GM19239 (cell line): Measurements from ENCODE around the gene MC5R.
"Not testable (repeated sequence)": the region's sequence is repeated elsewhere in the genome, so short reads cannot be mapped to it uniquely, and the experiment has no call there.

Source experiments
- DNase-seq: peaks from one replicate; pipeline ENCODE4 v3.0.0; 2011; ENCODE audit warnings: low spot score; ENCODE audit not compliant: insufficient read length
- FAIRE-seq: peaks from 2 replicates; lab custom pipeline; 2011; peaks lifted over from hg19 to GRCh38; lab: Jason Lieb, UNC

MC5R gene

DNA sequence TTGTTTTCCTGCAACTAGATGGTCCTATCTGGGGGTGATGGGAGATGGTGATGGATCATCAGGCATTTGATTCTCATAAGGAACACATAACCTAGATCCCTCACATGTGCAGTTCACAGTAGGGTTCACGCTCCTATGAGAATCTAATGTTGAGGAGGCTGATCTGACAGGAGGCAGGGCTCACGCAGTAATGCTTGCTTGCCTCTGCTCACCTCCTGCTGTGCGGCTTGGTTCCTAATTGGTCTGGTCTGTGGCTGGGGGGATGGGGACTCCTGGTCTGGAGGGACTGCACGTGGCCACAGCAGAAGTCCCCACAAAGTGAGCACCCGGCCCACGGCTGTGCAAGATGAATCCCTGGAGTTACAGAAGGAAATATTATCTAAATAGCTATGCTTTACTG is 11.3 kb downstream of the MC5R start:
- no peak for DNase-seq
- FAIRE-seq = no peak

DNA sequence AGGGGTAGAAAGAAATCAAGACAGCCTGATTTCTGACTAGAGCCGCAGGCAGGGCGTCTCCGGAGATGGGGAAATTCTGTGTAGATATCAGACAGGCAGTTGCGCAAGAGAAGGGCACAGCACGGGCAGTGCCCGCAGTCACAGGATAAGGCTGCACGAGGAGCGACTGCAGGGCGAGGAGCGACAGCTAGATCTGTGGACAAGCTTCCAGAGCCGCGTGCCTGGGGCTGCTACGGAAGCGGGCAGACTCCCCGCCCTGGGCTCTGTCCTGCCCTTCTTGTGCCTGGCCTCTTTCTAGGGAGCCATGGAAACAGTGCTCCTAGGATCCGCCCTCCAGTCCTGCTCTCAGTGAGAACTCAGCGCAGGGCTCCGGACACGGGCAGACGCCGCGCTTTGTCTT is 12.6 kb downstream of the MC5R start:
- DNase-seq (no peak), FAIRE-seq (no peak)

DNA sequence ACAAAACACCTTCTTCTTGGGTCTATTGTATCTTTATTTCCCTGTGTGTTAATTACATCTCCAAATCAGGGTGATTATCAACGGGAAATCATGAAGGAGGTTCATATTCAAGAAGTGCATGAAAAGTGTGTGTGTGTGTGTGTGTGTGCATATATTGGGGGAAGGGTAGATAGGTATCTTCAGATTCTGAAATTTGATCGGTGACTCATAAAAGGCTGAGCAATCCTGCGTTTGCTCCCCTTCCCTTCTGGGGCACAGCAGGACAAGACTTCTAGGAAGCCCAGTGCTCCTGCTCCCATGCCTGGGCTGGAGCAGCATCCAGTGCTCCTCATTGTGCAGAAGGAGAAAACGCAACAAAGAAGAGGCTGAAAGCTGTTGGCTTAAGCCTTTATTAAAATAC is 25.8 kb downstream of the MC5R start:
- FAIRE-seq (no peak), DNase-seq (no peak)

DNA sequence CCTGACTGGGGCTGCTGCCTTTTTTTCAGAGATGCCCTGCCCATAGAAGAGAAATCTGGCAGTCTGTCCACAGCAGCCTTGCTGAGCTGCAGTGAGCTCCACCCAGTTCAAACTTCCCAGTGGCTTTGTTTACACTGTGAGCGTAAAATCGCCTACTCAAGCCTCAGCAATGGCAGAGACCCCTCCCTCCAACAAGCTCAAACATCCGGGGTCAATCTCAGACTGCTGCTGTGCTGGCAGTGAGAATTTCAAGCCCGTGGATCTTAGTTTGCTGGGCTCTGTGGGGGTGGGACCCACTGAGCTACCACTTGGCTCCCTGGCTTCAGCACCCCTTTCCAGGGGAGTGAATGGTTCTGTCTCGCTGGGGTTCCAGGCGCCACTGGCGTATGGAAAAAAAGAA is 38.9 kb downstream of the MC5R start:
- FAIRE-seq, DNase-seq: not testable (repeated sequence)

DNA sequence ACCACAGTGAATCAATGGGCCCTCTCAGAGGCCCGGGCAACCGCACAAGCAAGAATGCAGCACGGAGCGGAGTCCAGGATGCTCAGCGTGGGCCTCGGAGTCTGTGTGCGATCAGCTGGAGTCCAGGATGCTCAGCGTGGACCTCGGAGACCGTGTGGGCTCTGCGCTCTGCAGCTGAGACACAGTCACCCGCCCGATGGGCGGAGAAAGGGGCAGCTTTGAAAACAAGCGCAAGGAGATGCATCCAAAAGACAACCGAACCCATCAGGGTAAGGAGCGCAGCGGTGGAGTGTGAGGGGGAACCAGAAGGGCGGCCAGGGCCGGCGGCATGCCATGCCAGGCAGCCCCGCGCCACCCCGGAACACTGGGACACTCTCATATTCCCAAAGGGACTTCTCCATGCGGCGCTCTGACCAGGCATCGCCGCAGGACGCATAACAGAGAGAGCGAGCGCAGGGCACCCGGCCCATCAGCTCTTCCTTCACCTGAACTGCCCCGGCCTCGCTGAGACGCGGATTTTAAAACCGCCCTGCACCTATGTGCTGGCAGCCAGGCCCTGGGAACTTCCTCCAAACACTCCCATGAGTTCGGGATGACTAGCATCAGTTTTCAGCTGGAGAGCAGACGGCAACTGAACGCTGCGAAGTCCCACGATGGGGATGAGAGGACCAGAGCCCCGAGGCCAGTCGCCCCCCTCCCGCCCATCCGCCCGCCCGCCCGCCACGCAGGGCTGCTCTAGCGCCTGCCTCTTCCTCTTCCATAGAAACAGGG is 44.7 kb downstream of the MC5R start:
- DNase-seq = no peak
- FAIRE-seq = no peak

DNA sequence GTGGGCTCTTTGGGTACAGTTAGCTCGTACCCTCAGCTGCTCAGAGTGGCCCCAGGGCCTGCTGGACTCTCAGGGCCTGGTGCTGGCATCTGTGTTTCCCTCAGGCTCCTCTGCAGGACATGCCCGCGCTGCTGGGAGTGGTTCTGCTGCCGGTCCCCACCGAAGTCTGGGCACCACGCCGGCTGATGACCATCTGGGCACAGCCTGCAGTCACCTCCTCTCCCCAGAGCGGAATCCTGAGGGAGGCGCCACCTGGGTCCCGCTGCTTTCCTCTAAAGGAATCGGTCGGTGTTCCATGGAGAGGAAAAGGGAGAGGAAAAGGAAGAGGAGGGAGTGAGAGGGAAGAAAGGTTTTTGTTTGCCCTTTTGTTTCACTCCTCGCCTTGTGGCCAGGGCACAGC is 47.8 kb downstream of the MC5R start:
- DNase-seq (no peak), FAIRE-seq (no peak)

DNA sequence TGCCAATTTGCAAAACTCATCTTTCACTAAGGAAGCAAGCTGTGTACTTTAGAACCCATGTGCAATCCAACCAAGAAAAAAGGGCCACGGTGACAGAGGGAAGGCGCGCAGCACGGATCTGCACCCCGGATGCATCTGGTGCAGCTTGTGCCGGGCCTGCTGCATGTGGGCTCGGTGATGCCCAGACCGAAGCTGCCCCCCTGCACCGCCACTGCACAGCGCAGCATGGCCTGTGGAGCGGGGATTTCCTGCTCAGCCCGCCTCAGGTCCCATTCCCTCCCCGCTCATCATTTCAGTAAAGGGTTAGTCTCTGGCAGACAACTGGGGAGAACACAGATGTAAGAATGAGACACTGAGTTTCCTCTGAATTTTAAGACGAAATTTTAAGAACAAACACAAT is 48.4 kb downstream of the MC5R start:
- no peak for DNase-seq
- no peak for FAIRE-seq

DNA sequence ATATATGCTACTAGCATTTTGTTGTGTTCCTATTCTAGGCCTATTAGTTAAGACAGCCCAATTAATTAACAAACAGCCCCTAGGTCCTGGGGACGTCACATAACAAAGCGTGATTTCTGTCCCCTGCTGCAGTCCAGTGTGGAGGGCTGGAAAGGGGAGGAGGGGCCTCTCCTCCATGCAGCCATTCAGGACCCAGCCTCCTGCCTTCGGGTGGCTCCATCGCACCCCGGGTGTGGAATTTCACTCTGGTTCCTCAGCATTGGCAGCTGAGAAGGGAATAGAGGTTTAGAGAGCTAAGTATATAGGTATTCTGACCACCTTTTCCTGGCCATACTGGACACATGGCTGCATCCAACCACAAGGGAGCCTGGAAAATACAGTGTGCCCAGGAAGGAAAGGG is 49.0 kb downstream of the MC5R start:
- DNase-seq (no peak), FAIRE-seq (no peak)

DNA sequence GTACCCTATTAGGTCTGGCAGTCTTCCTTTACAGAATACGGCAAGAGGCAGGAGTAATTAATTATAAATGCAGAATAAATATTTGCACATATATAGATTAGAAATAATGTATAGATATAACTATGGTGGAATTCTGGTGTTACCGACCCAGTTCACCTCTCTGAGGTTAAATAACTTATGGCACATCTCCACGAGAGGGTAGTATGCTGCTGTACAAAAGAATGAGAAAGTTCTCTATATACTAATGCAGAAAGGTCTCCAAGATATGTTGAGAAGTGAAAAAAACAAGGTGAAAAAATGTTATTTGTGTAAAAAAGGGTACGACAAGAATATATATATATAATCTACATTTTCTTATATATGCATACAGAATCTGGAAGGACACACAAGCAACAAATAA is 50.6 kb downstream of the MC5R start:
- no peak for FAIRE-seq

More for the DNA sequence above, 50.6 kb downstream of the MC5R start:
- DNase-seq = no peak
